Measurements from ENCODE around the gene PAN2.
"Not testable (repeated sequence)": the region's sequence is repeated elsewhere in the genome, so short reads cannot be mapped to it uniquely, and the experiment has no call there.

The PAN2 gene

DNA sequence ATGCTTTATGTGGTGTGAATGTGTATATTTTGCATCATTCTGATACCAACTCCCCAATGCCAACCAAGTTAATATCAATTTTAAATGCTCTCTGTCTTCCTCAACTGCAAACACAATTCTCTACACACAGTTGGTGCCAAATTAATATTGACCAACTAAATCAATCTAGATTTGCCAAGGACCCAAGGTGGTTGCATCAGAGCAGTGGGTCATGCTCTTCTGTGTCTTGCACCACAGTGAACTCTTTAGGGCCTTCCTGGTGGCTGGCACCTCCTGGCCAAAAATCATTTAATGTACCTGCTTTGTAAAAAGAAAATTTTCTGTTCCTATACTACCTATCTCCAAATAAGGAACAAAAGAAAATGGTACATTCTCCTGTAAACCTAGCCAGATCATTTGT, 53.0 kb downstream of the PAN2 start:
- no peak overlapping the region for H2AFZ ChIP-seq (ENCODE audit: low read depth, low read length, severe bottlenecking)
- no peaks in the 10 kb centered on the region for H4K20me1 ChIP-seq (ENCODE audit: low read depth, low read length)
- H3K9ac ChIP-seq (ENCODE audit: low read length), result no peak overlapping the region
- H3K27me3 ChIP-seq (ENCODE audit: low read length), result no peaks in the 10 kb centered on the region
- no peak overlapping the region for H3K27ac ChIP-seq (ENCODE audit: low read depth, low read length)
- peaks cover 30% of the 10 kb centered on the region for H3K36me3 ChIP-seq (ENCODE audit: low read length)
- no peak overlapping the region for H3K4me3 ChIP-seq (ENCODE audit: insufficient read depth, low read length, poor library complexity, severe bottlenecking)
- H3K4me2 ChIP-seq (ENCODE audit: low read depth, low read length, poor library complexity, severe bottlenecking), result no peak overlapping the region
- TF ChIP-seq, protein P1, sequence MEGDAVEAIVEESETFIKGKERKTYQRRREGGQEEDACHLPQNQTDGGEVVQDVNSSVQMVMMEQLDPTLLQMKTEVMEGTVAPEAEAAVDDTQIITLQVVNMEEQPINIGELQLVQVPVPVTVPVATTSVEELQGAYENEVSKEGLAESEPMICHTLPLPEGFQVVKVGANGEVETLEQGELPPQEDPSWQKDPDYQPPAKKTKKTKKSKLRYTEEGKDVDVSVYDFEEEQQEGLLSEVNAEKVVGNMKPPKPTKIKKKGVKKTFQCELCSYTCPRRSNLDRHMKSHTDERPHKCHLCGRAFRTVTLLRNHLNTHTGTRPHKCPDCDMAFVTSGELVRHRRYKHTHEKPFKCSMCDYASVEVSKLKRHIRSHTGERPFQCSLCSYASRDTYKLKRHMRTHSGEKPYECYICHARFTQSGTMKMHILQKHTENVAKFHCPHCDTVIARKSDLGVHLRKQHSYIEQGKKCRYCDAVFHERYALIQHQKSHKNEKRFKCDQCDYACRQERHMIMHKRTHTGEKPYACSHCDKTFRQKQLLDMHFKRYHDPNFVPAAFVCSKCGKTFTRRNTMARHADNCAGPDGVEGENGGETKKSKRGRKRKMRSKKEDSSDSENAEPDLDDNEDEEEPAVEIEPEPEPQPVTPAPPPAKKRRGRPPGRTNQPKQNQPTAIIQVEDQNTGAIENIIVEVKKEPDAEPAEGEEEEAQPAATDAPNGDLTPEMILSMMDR (IDR thresholded peaks at IDR 0.05; ENCODE audit: insufficient read depth, low read length, poor library complexity, severe bottlenecking), result no peak
- TF ChIP-seq EZH2phosphoT487 (conservative IDR thresholded peaks at IDR 0.05; ENCODE audit: low read length), result no peak
- H3K9me2 ChIP-seq (replicated peaks; ENCODE audit: insufficient read depth, low read length), result no peaks in the 10 kb centered on the region
- H3K79me2 ChIP-seq (ENCODE audit: insufficient read depth, low read length), result no peaks in the 10 kb centered on the region
- H3K9me3 ChIP-seq (ENCODE audit: insufficient read depth, low read length), result no peaks in the 10 kb centered on the region
- H3F3A ChIP-seq (ENCODE audit: insufficient read depth), result no peaks in the 10 kb centered on the region

DNA sequence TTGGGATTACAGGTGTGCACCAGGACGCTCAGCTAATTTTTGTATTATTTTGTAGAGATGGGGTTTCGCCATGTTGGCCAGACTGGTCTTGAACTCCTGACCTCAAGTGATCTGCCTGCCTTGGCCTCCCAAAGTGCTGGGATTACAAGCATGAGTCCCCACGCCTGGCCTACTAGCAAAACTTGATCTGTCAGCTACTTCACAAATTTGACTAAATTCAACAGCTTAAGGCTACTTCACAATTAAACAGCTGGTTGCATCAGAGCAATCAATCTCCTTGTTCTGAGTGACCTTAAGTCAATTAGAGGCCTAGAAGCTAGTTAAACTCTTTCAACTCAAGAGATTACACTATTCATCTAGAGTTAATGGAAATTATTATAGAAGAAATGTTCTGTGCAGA, 54.9 kb downstream of the PAN2 start:
- Histone ChIP-seq H3K27me3 (ENCODE audit: low read length) (no peaks in the 10 kb centered on the region), H3K9ac (ENCODE audit: low read length) (no peak overlapping the region), H4K20me1 (ENCODE audit: low read depth, low read length) (no peaks in the 10 kb centered on the region), H3K9me3 (ENCODE audit: insufficient read depth, low read length) (no peaks in the 10 kb centered on the region), H3F3A (ENCODE audit: insufficient read depth) (no peaks in the 10 kb centered on the region), H3K27ac (ENCODE audit: low read depth, low read length) (no peak overlapping the region), H3K4me2 (ENCODE audit: low read depth, low read length, poor library complexity, severe bottlenecking) (no peak overlapping the region), H3K9me2 (replicated peaks; ENCODE audit: insufficient read depth, low read length) (no peaks in the 10 kb centered on the region), H2AFZ (ENCODE audit: low read depth, low read length, severe bottlenecking) (no peak overlapping the region), H3K79me2 (ENCODE audit: insufficient read depth, low read length) (no peaks in the 10 kb centered on the region), H3K36me3 (ENCODE audit: low read length) (peaks cover 37% of the 10 kb centered on the region; the same call in 1 of the 2 replicates), H3K4me3 (ENCODE audit: insufficient read depth, low read length, poor library complexity, severe bottlenecking) (no peak overlapping the region)
- TF ChIP-seq, protein P1 (IDR thresholded peaks at IDR 0.05; ENCODE audit: insufficient read depth, low read length, poor library complexity, severe bottlenecking), result no peak
- TF ChIP-seq EZH2phosphoT487 (conservative IDR thresholded peaks at IDR 0.05; ENCODE audit: low read length), result no peak

DNA sequence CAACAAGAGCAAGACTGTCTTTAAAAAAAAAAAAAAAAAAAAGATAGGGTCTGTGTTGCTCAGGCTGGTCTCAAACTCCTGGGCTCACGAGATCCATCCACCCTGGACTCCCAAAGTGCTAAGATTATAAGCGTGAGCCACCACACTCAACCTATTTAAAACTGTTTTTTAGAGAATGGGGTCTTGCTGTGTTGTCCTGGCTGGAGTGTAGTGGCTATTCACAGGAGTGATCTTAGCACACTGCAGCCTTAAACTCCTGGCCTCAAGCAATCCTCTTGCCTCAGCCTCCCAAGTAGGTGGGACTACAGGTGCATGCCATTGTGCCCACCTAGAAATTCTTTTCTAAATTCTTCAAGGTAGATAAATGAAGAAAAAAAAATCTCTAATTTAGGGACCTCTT, 59.5 kb downstream of the PAN2 start:
- H3K9ac ChIP-seq (ENCODE audit: low read length), result no peak overlapping the region
- H2AFZ ChIP-seq (ENCODE audit: low read depth, low read length, severe bottlenecking), result no peak overlapping the region
- peaks cover 20% of the 10 kb centered on the region; the same call in 1 of the 2 replicates for H3K36me3 ChIP-seq (ENCODE audit: low read length)
- H3F3A ChIP-seq (ENCODE audit: insufficient read depth), result peaks cover 15% of the 10 kb centered on the region
- H3K9me3 ChIP-seq (ENCODE audit: insufficient read depth, low read length), result no peaks in the 10 kb centered on the region
- H3K27ac ChIP-seq (ENCODE audit: low read depth, low read length), result no peak overlapping the region
- H4K20me1 ChIP-seq (ENCODE audit: low read depth, low read length), result no peaks in the 10 kb centered on the region
- no peaks in the 10 kb centered on the region for H3K79me2 ChIP-seq (ENCODE audit: insufficient read depth, low read length)
- no peak for TF ChIP-seq EZH2phosphoT487 (conservative IDR thresholded peaks at IDR 0.05; ENCODE audit: low read length)
- TF ChIP-seq, protein P1 (IDR thresholded peaks at IDR 0.05; ENCODE audit: insufficient read depth, low read length, poor library complexity, severe bottlenecking), result no peak
- H3K4me3 ChIP-seq (ENCODE audit: insufficient read depth, low read length, poor library complexity, severe bottlenecking), result no peak overlapping the region
- H3K9me2 ChIP-seq (replicated peaks; ENCODE audit: insufficient read depth, low read length), result no peaks in the 10 kb centered on the region
- no peak overlapping the region for H3K4me2 ChIP-seq (ENCODE audit: low read depth, low read length, poor library complexity, severe bottlenecking)
- no peaks in the 10 kb centered on the region for H3K27me3 ChIP-seq (ENCODE audit: low read length)

DNA sequence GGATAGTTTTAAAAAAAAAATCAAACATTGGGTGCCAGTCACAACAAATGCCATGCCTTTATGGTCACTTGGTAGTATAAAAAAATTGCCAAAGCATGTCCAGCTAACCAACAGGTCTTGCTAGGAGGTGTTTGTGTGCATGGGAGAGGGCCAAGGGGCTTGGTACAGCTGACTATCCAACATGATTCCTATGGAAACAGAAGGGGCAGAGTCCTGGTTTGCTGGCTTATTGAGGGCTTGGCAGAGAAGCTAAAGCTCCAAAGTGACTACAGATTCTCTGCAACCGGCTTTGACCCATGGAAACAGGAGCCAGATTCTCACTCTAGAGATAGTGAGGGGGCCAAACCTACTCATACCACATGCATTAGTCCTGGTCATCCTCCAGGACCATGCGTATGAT, 61.3 kb downstream of the PAN2 start:
- not testable (repeated sequence) for H3K9me2 ChIP-seq (replicated peaks; ENCODE audit: insufficient read depth, low read length); H3K79me2 ChIP-seq (ENCODE audit: insufficient read depth, low read length); H3K4me2 ChIP-seq (ENCODE audit: low read depth, low read length, poor library complexity, severe bottlenecking); H3K9me3 ChIP-seq (ENCODE audit: insufficient read depth, low read length); H2AFZ ChIP-seq (ENCODE audit: low read depth, low read length, severe bottlenecking); H3K4me3 ChIP-seq (ENCODE audit: insufficient read depth, low read length, poor library complexity, severe bottlenecking); H3K27ac ChIP-seq (ENCODE audit: low read depth, low read length); H4K20me1 ChIP-seq (ENCODE audit: low read depth, low read length); H3K27me3 ChIP-seq (ENCODE audit: low read length); H3K9ac ChIP-seq (ENCODE audit: low read length)
- Histone ChIP-seq H3F3A (ENCODE audit: insufficient read depth) (peaks cover 30% of the 10 kb centered on the region), H3K36me3 (ENCODE audit: low read length) (peaks cover 20% of the 10 kb centered on the region; the same call in 1 of the 2 replicates)

All from SU-DHL-6 (cell line).